Activated T-helper 1 cell treated with anti-CD3 and anti-CD28 coated beads, Interleukin-2, amount 50 U/mL, for 16 hours (primary cell): ENCODE measurements around the gene STARD13.

Source experiments
- DNase-seq, 2 donors: peaks; one replicate each; pipeline ENCODE4 v3.0.0-alpha.2; 2020; ENCODE audit warnings: low read depth in 1 of 2, low spot score in 1 of 2

STARD13 gene

DNA sequence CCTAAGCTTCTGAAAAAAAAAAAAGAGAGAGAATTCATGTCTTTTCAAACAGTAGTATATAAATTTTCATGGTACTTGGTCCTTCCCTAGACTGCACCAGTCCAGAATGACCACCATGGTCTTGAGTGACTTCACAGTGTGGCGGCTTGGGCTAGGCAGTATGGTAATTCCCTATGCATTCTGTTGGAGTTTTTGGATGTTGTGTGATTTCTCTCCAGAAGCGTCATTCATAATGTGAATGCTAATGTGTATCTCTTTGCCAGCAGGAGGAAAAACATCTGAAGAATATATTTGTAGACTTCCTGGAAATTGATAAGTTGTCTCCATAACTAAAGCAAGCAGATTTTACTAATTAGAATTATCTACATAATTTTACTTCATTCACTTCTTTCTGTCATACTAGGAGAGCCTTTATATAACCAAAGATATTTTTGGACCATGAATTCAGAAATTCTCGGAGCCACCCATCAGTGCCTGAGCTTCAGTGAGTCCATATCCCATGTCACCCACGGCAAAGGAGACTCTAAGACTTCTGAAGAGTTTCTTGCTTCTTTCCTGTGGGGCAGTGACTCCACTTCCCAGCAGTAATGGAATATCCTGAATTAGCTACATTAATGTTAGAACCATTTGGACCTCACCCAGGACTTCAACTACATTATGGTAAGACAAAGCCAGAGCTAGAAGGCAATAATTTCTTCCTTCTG, 8.4 kb downstream of the STARD13 start:
- DNase-seq: no peak

DNA sequence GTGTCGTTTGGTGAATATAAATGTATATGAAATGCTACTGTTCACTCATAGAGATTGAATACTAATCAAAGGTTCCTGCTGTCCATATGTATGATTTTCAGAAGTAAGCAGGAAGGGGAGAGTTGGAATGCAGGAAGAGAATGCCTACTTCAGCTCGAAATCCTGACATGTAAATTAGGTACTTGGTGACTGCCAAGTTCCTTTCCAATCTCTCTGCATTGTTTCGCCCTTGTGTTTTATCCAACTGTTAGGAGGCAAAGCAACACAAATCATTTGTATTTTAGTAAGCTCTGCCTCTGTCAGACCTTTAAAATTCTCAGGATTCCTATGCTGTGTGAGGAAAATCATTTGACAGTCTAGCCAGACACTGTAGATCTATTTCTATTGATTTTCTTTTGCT, 9.0 kb downstream of the STARD13 start:
- DNase-seq: no peak

DNA sequence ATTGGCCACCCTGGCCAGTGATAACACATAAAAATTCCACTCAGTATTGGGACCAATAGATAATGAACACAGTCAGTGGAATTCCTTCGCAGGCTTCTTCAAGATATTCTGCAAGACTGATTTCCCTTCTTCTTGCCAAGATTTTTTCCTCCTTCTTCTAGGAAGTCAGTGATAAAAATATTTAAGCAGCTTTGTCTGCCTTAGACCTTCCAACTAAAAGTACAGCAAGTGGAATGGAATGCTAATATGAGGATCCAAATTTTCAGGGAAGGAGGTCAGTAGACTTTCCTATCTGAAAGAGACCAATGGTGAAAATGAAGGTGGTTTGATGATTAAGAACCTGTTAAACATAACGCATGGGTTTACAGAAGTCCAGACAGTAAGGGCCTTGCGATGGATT, 9.6 kb downstream of the STARD13 start:
- no peak for DNase-seq

DNA sequence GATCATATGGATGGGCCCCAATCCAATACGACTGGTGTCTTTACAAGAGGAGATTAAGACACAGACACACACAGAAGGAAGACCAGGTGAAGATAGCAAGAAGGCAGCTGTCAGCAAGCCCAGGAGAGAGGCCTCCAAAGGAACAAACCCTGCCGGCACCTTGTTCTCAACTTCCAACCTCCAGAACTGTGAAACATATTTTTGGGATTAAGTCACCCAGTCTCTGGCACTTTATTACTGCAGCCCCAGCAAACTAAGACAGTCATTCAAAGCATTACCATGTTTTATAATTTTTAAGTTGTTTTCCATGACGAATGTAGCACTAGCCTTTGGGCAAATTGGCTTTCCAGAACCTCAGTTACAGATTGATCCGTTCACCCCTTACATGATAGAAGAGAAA, 11.3 kb downstream of the STARD13 start:
- no peak for DNase-seq

DNA sequence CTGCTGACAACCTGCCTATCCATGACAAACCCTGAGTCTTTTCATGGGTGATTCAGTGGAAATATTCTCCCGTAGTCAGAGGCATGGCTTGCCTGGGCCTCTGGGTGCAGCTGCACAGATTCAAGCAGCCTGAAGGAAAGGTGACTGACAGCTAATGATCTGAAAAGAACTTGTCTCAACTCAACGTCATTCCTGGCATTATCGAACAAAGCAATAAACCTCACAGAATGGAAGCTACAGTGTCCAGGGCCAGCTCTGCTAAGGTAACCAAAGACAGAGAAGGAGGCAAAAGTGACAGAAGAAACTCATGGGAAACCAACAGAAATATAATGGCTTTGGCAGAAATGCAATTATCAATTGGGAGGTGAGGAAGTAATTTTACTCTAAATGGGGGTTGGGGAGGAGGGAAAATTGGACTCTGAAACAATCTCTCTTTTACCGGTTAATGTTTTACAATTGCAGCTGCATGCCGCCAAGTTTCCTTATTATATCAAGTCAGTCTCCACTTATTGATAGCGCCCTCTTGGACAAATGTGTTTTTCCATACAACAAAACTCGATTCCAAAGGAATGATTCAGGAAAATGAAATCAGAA, 12.9 kb downstream of the STARD13 start:
- no peak for DNase-seq

DNA sequence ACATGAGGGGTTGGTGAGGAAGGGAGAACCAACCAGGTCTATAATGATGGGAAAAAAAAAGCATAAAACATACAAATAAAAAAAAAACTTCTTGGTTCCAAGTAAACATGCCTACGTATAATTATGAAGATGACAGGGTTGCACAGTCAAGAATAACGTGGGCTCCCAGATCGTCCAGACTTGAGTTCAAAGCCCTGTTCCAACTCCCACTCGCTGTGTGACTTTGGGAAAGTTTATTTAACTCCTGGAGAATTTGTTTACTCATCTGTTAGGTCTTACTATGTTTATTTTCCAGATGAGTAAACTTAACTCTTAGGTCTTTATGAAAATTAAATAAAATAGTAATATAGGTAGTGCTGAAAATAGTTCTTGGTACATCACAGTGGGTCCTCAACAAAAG, 13.8 kb downstream of the STARD13 start:
- no peak for DNase-seq

DNA sequence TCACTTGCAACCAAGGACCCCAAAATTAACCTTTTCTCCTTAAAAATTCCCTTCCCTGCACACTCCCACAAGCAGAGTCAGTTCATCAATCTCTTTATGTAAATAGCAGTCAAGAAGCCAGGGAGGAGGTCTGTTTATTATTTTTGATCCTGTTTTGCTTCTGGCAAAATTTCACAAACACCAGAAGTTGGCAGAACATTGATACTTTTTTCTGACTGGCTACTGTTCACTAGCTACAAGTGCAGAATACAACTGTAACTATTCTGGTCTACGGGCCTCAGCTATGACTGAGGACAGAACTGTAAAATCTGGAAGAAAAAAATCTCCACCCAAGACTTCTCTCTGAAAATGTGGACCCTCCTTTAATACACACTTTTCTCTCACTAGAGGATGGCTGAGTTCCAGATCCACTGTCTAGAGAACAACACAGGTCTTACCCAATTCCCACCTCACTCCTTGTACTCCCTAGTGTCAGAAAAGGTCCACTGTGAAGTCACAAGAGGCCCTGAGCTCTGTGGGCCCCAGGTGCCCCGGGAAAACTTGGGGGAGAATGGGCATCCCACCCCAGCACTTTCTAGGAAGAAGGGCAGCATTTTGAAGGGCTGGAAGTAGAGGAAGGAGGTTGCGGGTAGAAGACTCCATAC, 14.5 kb downstream of the STARD13 start:
- no peak for DNase-seq

DNA sequence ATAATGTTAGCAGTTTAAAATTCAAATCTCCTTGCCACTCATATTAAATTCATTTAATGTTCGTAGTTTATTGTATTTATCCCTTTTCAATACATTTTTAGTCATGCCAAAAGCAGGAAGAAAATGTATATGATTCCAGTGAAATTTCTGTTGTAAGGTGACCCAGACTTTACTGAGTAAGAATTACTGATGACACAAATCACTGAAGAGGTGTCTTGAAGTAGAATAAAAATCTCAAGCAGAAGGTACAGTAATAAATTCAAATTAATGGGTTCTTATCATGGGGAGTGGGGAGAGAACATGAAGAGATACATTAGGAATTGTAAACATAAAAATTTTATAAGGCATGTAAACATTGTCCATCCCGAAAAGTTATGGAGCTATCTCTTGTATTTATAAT, 19.9 kb downstream of the STARD13 start:
- DNase-seq: no peak

DNA sequence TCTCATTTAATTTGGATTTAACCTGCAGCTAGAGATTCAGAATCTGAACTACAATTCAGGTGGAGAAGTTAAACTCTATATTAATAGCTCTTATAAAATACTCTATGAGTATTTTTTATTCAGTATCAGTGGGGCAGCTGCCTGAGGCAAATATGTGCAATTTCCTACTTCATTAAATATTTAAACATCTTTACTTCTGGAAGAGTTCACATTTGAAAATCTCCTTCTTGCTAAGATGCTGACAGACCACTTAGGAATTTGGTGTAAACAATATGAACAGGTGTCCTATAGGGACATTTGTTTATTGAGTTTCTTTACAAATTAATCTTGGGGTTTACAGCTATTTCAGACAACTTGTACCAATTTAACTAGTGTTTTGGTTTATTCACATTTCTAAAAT, 20.4 kb downstream of the STARD13 start:
- DNase-seq: no peak

DNA sequence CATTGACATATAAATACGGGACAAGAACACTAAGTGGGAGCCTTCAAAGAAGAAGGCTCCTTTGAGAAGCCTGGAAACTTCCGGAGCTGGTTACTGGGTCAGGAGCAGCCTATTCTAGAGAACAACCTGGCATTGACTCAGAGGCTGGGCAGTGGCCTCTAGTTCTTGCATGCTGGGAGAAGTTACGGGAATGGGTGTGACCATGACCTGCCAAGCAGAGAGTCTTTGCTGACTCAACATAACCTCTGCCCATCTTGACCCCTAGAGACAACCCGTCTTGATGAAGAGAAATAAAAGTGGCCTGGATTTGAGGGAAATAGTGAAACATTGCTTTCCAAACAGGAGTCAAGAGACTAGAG, 21.0 kb downstream of the STARD13 start:
- no peak for DNase-seq

DNA sequence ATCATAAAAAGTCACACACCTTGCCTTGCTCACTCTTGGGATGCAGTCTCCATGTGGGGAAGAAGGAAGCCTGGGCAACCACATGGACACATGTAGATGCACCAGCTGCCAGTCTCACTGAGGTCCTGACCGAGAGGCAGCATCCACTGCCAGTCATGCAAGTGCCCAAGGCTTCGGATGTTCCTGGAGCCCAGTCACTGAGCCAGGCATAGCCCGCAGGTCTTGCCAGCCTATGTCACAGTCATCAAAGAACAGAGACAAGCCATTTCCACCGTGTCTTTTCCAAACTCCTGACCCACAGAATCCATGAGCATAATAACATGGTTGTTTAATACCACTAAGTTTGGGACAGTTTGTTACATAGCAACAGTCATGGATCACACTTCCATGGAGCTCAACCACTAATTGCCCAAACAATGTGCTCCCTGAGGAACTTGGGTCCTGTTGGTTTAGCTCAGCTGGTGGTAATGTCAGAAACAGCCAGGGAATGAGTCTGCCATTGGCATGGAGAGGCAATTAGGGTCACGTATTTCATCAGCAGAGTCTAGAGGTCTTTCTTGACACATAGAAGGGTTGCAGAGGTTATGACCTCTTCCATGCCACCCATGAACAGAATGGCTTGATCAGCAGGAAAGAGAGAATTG, 21.5 kb downstream of the STARD13 start:
- DNase-seq: no peak

DNA sequence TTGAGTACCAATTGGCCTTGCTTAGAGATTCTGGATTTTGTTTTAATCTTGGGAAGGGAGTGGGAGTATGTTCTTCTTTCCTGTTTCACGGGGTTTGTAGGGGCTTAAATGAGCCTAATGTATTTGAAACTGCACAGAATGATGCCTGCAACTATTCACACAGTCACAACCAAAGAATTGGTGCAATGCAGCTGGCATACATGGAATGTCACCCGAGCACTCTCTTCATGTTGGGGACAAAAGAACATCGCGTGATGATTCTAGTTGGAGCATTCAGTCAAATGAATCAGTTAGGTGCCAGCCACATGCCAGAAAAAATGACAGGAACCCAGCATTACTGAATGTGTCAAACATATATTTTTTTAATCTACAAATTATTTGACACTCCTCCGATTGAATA, 22.1 kb downstream of the STARD13 start:
- DNase-seq: no peak

DNA sequence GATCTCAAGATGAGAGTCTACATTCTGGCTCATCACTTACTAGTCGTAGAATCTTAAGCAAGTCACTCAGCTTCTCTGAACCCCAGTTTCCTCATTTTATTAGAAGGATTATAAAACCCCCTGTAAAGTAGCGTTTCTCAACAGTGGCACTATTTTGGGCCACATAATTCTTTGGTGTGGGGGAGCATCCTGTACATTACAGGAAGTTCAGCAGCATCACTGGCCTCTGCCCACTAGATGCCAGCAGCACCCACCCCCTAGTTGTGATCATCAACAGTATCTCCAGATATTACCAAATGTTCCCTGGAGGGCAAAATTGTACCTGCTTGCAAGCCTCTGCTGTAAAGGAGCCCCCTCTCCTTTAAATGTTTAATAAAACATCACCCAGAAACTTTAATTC, 22.6 kb downstream of the STARD13 start:
- DNase-seq: no peak

DNA sequence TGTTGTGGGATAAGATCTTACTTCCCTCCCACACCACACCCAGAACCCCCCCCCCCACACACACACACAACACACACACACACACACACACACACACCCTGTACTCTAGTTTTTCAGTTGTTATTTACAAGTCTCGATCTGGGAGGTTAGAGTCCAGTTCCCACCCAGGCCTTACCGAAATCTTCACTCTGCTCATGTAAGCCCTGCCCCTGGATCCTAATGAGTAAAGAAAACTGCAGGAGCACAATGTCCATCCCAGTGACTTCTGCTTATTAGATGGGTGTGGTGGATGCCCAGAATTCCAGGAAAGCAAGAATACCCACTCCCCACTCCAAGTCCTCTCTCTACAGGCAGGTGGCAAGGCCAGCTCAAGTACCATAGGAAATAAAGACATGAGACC, 23.0 kb downstream of the STARD13 start:
- no peak for DNase-seq

DNA sequence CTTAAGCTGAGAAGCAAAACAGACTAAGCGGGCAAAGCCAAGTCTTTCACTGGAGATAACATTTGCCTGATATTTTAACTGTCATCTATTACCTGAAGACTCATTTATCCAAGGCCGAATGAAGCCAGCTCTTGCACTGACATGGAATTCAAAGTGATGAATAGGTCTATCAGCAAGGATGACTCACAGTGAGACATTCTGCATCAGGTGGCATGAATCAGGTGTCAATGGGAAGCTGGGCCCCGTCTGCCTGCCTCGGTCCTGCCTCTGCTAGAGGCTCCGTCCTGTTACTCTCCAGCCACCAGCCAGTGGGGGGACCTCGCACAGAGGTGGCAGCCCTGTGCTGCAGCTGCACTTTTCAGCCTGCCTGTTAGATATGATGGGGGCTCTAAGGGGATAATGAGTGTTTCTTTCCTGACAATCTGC, 23.5 kb downstream of the STARD13 start:
- DNase-seq: no peak

DNA sequence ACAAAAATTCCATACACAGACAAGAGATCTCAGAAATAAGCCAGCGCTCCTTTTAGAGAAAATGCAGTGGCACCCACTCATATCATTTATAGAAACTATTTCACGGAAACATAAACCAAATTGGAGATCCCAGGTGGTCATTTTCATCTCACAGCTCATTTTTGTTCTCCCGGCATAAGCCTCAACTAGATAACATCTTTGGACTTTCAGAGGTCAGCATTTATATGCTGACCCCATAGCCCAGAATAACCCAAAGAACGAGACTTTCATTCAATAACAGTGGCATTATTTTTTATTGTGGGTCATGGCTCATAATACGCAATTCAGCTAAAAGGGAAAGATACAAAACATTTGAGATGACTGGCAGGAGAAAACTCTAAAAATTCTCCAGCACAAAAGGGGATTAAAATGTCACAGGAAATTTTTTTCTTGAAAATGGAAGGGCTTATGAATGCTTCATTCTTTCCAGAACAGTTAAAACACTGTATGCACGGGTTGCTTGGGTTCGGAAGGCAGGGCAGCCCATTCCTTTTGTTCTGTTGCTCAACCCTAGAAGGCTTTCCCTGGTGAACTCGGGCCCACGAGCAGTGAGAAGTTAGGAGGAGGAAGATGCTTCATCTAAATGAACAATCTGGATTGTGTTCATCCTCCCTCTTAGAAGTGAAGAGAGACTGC, 24.0 kb downstream of the STARD13 start:
- no peak for DNase-seq

DNA sequence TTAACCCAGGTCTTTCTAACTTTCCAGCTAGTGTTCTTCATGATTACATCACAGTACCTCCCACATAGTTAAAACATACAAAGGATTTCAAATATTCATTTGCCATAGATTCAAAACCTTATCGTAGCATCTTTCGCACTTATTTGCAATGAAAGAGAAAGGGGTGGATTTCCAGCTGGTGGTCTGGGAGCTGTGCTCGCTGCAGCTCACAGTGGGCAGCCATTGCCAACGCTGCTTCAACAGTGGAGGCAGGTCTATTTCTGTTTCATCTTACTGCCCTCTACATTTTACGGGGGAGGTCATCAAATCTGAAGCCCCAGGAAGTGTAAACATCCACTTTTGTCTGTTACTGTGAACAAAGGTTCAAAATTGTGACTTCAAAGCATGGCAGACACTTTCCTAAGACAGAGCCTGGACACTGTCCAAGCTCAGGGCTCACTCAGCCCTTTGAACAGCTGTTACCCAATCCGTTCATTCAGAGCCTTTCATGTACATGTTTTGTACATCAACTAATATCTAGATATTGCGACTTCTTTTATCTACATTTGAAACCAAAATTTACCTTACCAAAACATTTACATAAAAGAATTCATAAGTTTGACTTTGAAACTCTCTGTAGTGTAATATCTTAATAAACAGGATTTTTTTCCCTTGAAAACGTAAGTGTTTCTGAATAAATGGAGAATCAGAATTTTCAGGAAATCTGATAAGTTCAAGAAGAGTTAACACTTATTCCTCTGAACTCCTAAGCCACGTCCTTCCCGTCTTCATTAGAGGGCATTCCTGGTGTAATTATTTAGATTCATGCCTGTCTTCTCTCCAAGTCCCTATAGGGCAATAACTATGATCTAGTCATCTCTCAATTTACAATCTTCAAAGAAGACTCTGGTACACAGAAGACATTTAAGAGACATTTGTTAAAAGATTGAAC, 25.1 kb downstream of the STARD13 start:
- DNase-seq: no peak

DNA sequence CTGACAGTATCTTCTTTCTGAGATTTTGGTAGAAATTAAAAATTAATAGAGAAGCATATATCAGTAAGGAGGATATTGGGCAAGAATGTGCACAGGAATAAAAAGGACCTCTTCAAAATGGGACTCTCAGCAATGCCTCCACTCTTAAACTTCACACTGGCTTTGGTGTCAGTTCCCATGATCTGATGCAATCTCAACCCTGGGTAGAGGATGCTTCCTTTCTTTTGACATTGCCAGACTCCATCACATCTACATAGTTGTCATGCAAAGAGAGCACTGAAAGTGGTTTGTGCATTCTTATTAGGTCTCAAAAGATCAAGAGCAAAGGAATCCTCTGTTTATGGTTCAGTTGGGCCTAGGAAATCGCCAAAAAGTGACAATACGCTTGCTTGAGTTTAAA, 26.3 kb downstream of the STARD13 start:
- DNase-seq: no peak

DNA sequence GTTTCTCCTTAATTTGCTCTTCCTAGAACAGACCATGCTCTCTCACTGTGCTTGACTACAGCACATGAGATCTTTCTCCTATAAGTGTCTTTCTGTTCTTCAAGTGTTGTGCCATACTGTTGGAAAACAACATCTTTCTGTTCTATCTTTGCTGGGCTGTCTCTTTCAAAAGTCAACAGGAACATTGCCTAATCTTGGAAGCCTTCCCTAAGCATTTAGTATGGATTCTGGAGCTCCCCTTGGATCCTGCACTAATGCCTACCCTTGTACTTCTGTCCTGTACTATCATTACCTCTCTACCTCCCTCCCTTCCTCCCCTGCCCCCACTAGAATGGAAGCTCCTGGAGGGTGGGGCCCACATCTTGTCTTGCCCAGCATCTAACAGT, 26.8 kb downstream of the STARD13 start:
- no peak for DNase-seq
